ENCODE data around the gene ISCA1.

ISCA1 gene

GRCh38 chr9:86217076-86217755 is 65.1 kb downstream of the ISCA1 start:
- DNase-seq = no peak
